H9 (cell line): ENCODE data around the gene ZDHHC3. TPM values are rescaled to one million over a fixed set of nuclear protein-coding genes. Genes with fewer than 3 reads are reported as not detected.
A peak's percentile ranks its signal among the peaks of the same experiment; 100 is the strongest.

Source experiments
- DNase-seq: peaks from one replicate; pipeline ENCODE4 v3.0.0-alpha.2; 2017
- H2AFZ ChIP-seq: one replicate; pipeline ENCODE4 v1.6.1; 2013; ENCODE audit warnings: mild to moderate bottlenecking, low read length, control low read depth, moderate library complexity
- H2AK5ac ChIP-seq: 2 replicates; pipeline ENCODE4 v1.6.1; 2013; ENCODE audit warnings: low read length, control low read depth, mixed read lengths; ENCODE audit not compliant: insufficient read length
- H2BK120ac ChIP-seq: one replicate; pipeline ENCODE4 v1.6.1; 2013; ENCODE audit warnings: low read depth, mild to moderate bottlenecking, low read length, control low read depth, inconsistent platforms; ENCODE audit not compliant: poor library complexity, severe bottlenecking
- H2BK12ac ChIP-seq: 2 replicates; pipeline ENCODE4 v1.6.1; 2013; ENCODE audit warnings: low read length, control low read depth, mixed read lengths, low read depth; ENCODE audit not compliant: insufficient read length
- H2BK15ac ChIP-seq: 2 replicates; pipeline ENCODE4 v1.6.1; 2013; ENCODE audit warnings: low read depth, low read length, control low read depth
- H2BK20ac ChIP-seq: one replicate; pipeline ENCODE4 v1.6.1; 2013; ENCODE audit warnings: low read depth, mild to moderate bottlenecking, low read length, control low read depth, inconsistent platforms; ENCODE audit not compliant: poor library complexity, severe bottlenecking
- H2BK5ac ChIP-seq: 2 replicates; pipeline ENCODE4 v1.6.1; 2013; ENCODE audit warnings: low read length, control low read depth, mixed read lengths; ENCODE audit not compliant: insufficient read length
- H3K14ac ChIP-seq: 2 replicates; pipeline ENCODE4 v1.6.1; 2013; ENCODE audit warnings: low read length, control low read depth; ENCODE audit not compliant: insufficient read depth
- H3K18ac ChIP-seq: 2 replicates; pipeline ENCODE4 v1.6.1; 2013; ENCODE audit warnings: low read depth, mild to moderate bottlenecking, mixed read lengths, low read length, control low read depth; ENCODE audit not compliant: insufficient read length
- H3K23ac ChIP-seq: 2 replicates; pipeline ENCODE4 v1.6.1; 2013; ENCODE audit warnings: low read length, control low read depth, mixed read lengths, low read depth; ENCODE audit not compliant: insufficient read length
- H3K23me2 ChIP-seq: 2 replicates; pipeline ENCODE4 v1.6.1; 2013; ENCODE audit warnings: low read depth, mild to moderate bottlenecking, mixed read lengths, low read length, control low read depth; ENCODE audit not compliant: insufficient read length, poor library complexity, severe bottlenecking
- H3K27ac ChIP-seq: 2 replicates; pipeline ENCODE4 v1.5.1; 2013; ENCODE audit warnings: low read length, control low read depth, mixed read lengths, low read depth; ENCODE audit not compliant: insufficient read length
- H3K27me3 ChIP-seq: 2 replicates; pipeline ENCODE4 v1.6.1; 2013; ENCODE audit warnings: low read length, control low read depth, inconsistent platforms; ENCODE audit not compliant: insufficient read depth
- H3K4ac ChIP-seq: 2 replicates; pipeline ENCODE4 v1.6.1; 2013; ENCODE audit warnings: low read depth, mild to moderate bottlenecking, control low read depth, inconsistent platforms, low read length, moderate library complexity
- H3K4me1 ChIP-seq: 2 replicates; pipeline ENCODE4 v1.6.1; 2013; ENCODE audit warnings: low read length, control low read depth, inconsistent platforms; ENCODE audit not compliant: insufficient read depth
- H3K4me2 ChIP-seq: 2 replicates; pipeline ENCODE4 v1.6.1; 2013; ENCODE audit warnings: low read length, control low read depth, mixed read lengths; ENCODE audit not compliant: insufficient read length, insufficient read depth
- H3K56ac ChIP-seq: 2 replicates; pipeline ENCODE4 v1.6.1; 2013; ENCODE audit warnings: low read depth, mild to moderate bottlenecking, mixed read lengths, low read length, control low read depth; ENCODE audit not compliant: insufficient read length
- H3K79me1 ChIP-seq: 2 replicates; pipeline ENCODE4 v1.6.1; 2013; ENCODE audit warnings: low read depth, mild to moderate bottlenecking, moderate library complexity, low read length, control low read depth, inconsistent platforms; ENCODE audit not compliant: insufficient read depth, poor library complexity, severe bottlenecking
- H3K79me2 ChIP-seq: 2 replicates; pipeline ENCODE4 v1.6.1; 2013; ENCODE audit warnings: low read length, control low read depth, inconsistent platforms; ENCODE audit not compliant: insufficient read depth
- H3K9ac ChIP-seq: 2 replicates; pipeline ENCODE4 v1.6.1; 2013; ENCODE audit warnings: low read length, control low read depth, mixed read lengths; ENCODE audit not compliant: insufficient read length; ENCODE audit errors: extremely low read depth
- H3K9me3 ChIP-seq: one replicate; pipeline ENCODE4 v1.6.1; 2013; ENCODE audit warnings: low read depth, low read length, inconsistent platforms; ENCODE audit not compliant: control insufficient read depth
- H3T11ph ChIP-seq: one replicate; pipeline ENCODE4 v1.6.1; 2013; ENCODE audit warnings: mild to moderate bottlenecking, low read length, control low read depth, inconsistent platforms
- H4K20me1 ChIP-seq: one replicate; pipeline ENCODE4 v1.6.1; 2013; ENCODE audit not compliant: control insufficient read depth, insufficient read length, insufficient read depth
- H4K5ac ChIP-seq: 2 replicates; pipeline ENCODE4 v1.6.1; 2013; ENCODE audit warnings: low read depth, mild to moderate bottlenecking, mixed read lengths, low read length, control low read depth; ENCODE audit not compliant: insufficient read length
- H4K8ac ChIP-seq: replicated peaks from 2 replicates; pipeline ENCODE4 v1.6.1; 2013; ENCODE audit warnings: low read length, control low read depth, mixed read lengths, low read depth; ENCODE audit not compliant: insufficient read length
- H4K91ac ChIP-seq: 2 replicates; pipeline ENCODE4 v1.6.1; 2013; ENCODE audit warnings: low read depth, mild to moderate bottlenecking, moderate library complexity, mixed read lengths, low read length, control low read depth; ENCODE audit not compliant: insufficient read length
- H3K27ac Mint-ChIP-seq, 3 experiments: 2 replicates in 2 of 3; 3 replicates in 1 of 3; pipeline ENCODE4 v1.8.0; 2020 to 2021; ENCODE audit warnings: mixed read lengths in 3 of 3, mild to moderate bottlenecking in 1 of 3, moderate library complexity in 1 of 3
- H3K27me3 Mint-ChIP-seq: 2 replicates; pipeline ENCODE4 v1.8.0; 2021; ENCODE audit warnings: low read depth, mild to moderate bottlenecking, moderate library complexity, mixed read lengths
- H3K36me3 Mint-ChIP-seq, 3 experiments: 2 replicates in 2 of 3; 3 replicates in 1 of 3; pipeline ENCODE4 v1.8.0; 2020 to 2021; ENCODE audit warnings: low read depth in 3 of 3, mixed read lengths in 3 of 3; ENCODE audit not compliant: insufficient read depth in 1 of 3
- H3K4me1 Mint-ChIP-seq, 2 experiments: 2 replicates each; pipeline ENCODE4 v1.8.0; 2020; ENCODE audit warnings: mixed read lengths in 2 of 2
- H3K4me3 Mint-ChIP-seq, 2 experiments: 2 replicates in 1 of 2; 3 replicates in 1 of 2; pipeline ENCODE4 v1.8.0; 2020 to 2021; ENCODE audit warnings: mild to moderate bottlenecking in 2 of 2, mixed read lengths in 2 of 2, moderate library complexity in 1 of 2
- H3K9me3 Mint-ChIP-seq, 2 experiments: 2 replicates in 1 of 2; 3 replicates in 1 of 2; pipeline ENCODE4 v1.8.0; 2020; ENCODE audit warnings: mild to moderate bottlenecking in 2 of 2, mixed read lengths in 2 of 2, moderate library complexity in 1 of 2
- WGBS: extraction: QIAGEN DNeasy Blood & Tissue Kit; methylation state at CpG from one replicate; pipeline ENCODE4 v1.1.7; 2013; ENCODE audit warnings: missing lambda C conversion rate, low lambda C conversion rate, mixed read lengths; ENCODE audit not compliant: insufficient read length; ENCODE audit errors: extremely low coverage; 5-methylcytosine and 5-hydroxymethylcytosine counted together
- total RNA-seq: library from RNA; stranded (reverse); gene quantifications from 2 replicates; pipeline ENCODE4 v1.2.1, GENCODE V29; 2021
- TF ChIP-seq, protein P1 (sequence below): fragments of 200-600 bp; sonication (generic); conservative IDR thresholded peaks from 3 replicates; pipeline ENCODE4 v1.8.0; 2021; ENCODE audit warnings: antibody characterized with exemption, mild to moderate bottlenecking

Gene ZDHHC3
- total RNA-seq, 1 experiment from 2014 or later: 71.3 TPM

DNA sequence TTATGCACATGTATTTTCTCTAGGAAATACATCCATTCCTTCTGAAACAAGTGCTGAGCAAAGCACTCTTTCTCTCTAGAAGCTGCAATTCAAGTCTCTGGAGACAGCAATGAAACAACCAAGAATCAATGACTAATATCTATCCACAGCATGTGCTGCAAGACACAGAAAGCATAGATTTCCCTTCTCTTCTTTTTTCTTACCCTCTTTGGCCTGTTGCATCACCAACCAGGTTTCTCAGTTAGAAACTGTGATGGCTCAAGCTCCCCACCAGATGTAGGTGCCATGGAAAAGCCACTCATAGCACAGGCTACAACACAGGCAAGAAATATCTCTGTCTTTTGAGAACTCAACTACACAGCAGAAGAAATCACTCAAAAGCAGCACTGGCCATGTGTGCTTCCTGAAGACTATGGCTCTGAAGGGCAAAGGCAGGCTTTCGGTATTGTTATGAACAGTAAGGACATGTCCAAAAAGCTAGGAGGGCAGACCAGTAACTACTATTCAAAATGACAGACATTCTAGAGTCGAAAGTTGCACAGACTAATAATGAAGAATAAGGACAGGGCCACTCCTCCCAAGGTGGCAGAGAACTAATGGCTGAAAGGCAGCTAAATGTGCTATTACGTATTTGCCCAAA, 15.5 kb downstream of the ZDHHC3 start:
- H3K4me1 ChIP-seq: no peaks in the 10 kb centered on the region; the same call in 1 of the 2 replicates
- H2BK12ac ChIP-seq: no peak overlapping the region
- no peak overlapping the region for H2BK20ac ChIP-seq
- peaks cover 2% of the 10 kb centered on the region; the same call in 1 of the 2 replicates for H3K79me2 ChIP-seq
- H3K9me3 ChIP-seq: no peaks in the 10 kb centered on the region
- H4K91ac ChIP-seq: no peak overlapping the region
- no peak overlapping the region for H4K5ac ChIP-seq
- Mint-ChIP-seq H3K27me3 (no peaks in the 10 kb centered on the region), H3K4me1 (peaks cover 8 to 13% of the 10 kb centered on the region in 2 experiments), H3K4me3 (no peak overlapping the region), H3K27ac (peak overlapping the region in 1 of 3 experiments; percentile 38; a peak in 2 of 7 replicates), H3K9me3 (no peaks in the 10 kb centered on the region), H3K36me3 (peaks cover 2 to 12% (median 9%) of the 10 kb centered on the region in 3 experiments; a peak in 4 of 7 replicates)
- H3K27me3 ChIP-seq: no peaks in the 10 kb centered on the region
- H2AK5ac ChIP-seq: no peak overlapping the region
- no peak overlapping the region for H2AFZ ChIP-seq
- H3K14ac ChIP-seq: no peak overlapping the region
- no peak for DNase-seq
- H3K79me1 ChIP-seq: no peaks in the 10 kb centered on the region
- no peak overlapping the region for H3K23ac ChIP-seq
- H2BK120ac ChIP-seq: no peak overlapping the region
- no peaks in the 10 kb centered on the region for H3K23me2 ChIP-seq
- no peak overlapping the region for H4K8ac ChIP-seq
- no peaks in the 10 kb centered on the region for H4K20me1 ChIP-seq
- no peak overlapping the region for H3K18ac ChIP-seq
- H2BK5ac ChIP-seq: no peak overlapping the region
- no peak overlapping the region for H3K56ac ChIP-seq
- no peak overlapping the region for H3T11ph ChIP-seq
- H2BK15ac ChIP-seq: no peak overlapping the region
- no CpG with 5 or more reads among the region's 3 CpGs for WGBS
- no peak overlapping the region for H3K4ac ChIP-seq
- no peak overlapping the region for H3K4me2 ChIP-seq
- no peak overlapping the region for H3K9ac ChIP-seq
- TF ChIP-seq, protein P1, sequence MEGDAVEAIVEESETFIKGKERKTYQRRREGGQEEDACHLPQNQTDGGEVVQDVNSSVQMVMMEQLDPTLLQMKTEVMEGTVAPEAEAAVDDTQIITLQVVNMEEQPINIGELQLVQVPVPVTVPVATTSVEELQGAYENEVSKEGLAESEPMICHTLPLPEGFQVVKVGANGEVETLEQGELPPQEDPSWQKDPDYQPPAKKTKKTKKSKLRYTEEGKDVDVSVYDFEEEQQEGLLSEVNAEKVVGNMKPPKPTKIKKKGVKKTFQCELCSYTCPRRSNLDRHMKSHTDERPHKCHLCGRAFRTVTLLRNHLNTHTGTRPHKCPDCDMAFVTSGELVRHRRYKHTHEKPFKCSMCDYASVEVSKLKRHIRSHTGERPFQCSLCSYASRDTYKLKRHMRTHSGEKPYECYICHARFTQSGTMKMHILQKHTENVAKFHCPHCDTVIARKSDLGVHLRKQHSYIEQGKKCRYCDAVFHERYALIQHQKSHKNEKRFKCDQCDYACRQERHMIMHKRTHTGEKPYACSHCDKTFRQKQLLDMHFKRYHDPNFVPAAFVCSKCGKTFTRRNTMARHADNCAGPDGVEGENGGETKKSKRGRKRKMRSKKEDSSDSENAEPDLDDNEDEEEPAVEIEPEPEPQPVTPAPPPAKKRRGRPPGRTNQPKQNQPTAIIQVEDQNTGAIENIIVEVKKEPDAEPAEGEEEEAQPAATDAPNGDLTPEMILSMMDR: no peak
- no peak overlapping the region for H3K27ac ChIP-seq
